ENCODE results near the gene LGR6. TPM values are rescaled to one million over a fixed set of nuclear protein-coding genes. Genes with fewer than 3 reads are reported as not detected.

The LGR6 gene
- total RNA-seq, 1 donor from 2014 or later, result 1.8 TPM

DNA sequence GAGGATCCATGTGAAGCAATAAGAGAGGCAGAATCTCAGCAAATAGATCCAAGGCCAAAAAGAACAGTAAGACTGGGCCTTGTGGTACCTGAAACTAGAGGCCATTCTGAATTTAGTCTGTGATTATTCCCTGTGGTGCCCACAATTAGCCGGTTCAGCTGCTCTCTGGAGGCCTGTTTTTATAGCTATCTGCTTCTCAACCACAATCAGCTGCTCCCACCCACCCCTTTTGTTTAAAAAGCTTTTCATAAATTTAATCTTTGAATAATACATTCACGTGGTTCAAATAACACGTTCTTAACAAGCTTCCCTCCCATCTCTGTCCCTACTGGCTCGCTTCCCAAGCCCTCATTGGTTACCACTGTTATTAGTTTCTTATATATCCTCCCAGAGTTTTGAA lies 130.1 kb downstream of the LGR6 start:
- no peaks in the 10 kb centered on the region for H3K27me3 Mint-ChIP-seq (ENCODE audit: low read depth)
- TF ChIP-seq, protein P1, sequence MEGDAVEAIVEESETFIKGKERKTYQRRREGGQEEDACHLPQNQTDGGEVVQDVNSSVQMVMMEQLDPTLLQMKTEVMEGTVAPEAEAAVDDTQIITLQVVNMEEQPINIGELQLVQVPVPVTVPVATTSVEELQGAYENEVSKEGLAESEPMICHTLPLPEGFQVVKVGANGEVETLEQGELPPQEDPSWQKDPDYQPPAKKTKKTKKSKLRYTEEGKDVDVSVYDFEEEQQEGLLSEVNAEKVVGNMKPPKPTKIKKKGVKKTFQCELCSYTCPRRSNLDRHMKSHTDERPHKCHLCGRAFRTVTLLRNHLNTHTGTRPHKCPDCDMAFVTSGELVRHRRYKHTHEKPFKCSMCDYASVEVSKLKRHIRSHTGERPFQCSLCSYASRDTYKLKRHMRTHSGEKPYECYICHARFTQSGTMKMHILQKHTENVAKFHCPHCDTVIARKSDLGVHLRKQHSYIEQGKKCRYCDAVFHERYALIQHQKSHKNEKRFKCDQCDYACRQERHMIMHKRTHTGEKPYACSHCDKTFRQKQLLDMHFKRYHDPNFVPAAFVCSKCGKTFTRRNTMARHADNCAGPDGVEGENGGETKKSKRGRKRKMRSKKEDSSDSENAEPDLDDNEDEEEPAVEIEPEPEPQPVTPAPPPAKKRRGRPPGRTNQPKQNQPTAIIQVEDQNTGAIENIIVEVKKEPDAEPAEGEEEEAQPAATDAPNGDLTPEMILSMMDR (IDR thresholded peaks at IDR 0.05), result no peak
- H3K36me3 Mint-ChIP-seq (ENCODE audit: low read depth), result no peaks in the 10 kb centered on the region
- no peaks in the 10 kb centered on the region for H3K4me1 Mint-ChIP-seq (ENCODE audit: low read depth)
- no peaks in the 10 kb centered on the region for H3K9me3 Mint-ChIP-seq (ENCODE audit: low read depth)
- DNase-seq (ENCODE audit: low spot score), result no peak
- no peak overlapping the region for H3K4me3 Mint-ChIP-seq (ENCODE audit: unreplicated experiment)
- H3K27ac Mint-ChIP-seq (ENCODE audit: unreplicated experiment), result no peak overlapping the region

DNA sequence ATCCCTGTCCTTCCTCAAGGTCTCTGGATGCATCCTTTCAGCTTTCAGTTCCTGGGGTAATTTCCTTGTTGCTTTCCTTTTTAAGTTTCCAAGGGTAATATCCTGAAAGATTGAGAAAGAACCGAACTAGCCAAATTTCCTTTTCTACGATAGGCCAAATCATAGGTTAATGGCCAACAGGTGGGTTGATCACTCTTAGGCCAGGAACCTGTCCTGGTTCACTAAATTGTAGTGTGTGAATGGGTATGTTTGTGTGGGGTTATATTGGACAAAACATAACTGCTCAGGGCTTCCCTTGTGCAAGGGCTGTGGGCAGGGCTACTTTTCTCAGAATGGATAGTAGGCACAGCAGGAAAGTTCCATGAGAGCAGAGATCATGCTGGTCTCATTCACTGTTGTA lies 131.0 kb downstream of the LGR6 start:
- TF ChIP-seq, protein P1 (IDR thresholded peaks at IDR 0.05), result no peak
- no peaks in the 10 kb centered on the region for H3K4me1 Mint-ChIP-seq (ENCODE audit: low read depth)
- H3K4me3 Mint-ChIP-seq (ENCODE audit: unreplicated experiment), result no peak overlapping the region
- no peaks in the 10 kb centered on the region for H3K27me3 Mint-ChIP-seq (ENCODE audit: low read depth)
- no peak overlapping the region for H3K27ac Mint-ChIP-seq (ENCODE audit: unreplicated experiment)
- no peak for DNase-seq (ENCODE audit: low spot score)
- H3K9me3 Mint-ChIP-seq (ENCODE audit: low read depth), result no peaks in the 10 kb centered on the region
- no peaks in the 10 kb centered on the region for H3K36me3 Mint-ChIP-seq (ENCODE audit: low read depth)

DNA sequence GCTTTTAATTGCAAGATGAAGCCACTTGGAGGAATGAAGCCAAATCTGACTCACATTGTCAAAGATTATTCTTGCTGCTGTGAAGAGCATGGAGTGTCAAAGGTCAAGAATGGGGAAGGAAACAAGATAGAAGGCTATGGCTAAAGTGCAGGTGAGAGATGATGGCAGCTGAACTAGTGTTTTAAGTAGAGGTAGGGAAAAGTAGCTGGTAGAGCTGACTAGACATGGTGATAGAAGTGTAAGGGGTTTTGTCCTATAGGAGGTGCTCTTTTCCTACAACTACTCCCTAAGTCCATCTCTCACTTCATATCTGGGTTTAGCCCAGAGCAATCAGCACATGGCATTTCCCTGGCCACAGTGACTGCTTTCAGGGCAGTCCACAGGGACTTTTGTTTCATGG lies 136.3 kb downstream of the LGR6 start:
- no peaks in the 10 kb centered on the region for H3K27me3 Mint-ChIP-seq (ENCODE audit: low read depth)
- no peaks in the 10 kb centered on the region for H3K4me1 Mint-ChIP-seq (ENCODE audit: low read depth)
- no peaks in the 10 kb centered on the region for H3K9me3 Mint-ChIP-seq (ENCODE audit: low read depth)
- no peak overlapping the region for H3K27ac Mint-ChIP-seq (ENCODE audit: unreplicated experiment)
- TF ChIP-seq, protein P1 (IDR thresholded peaks at IDR 0.05), result peak; percentile 15
- H3K4me3 Mint-ChIP-seq (ENCODE audit: unreplicated experiment), result no peak overlapping the region
- no peak for DNase-seq (ENCODE audit: low spot score)
- peaks cover 14% of the 10 kb centered on the region for H3K36me3 Mint-ChIP-seq (ENCODE audit: low read depth)

DNA sequence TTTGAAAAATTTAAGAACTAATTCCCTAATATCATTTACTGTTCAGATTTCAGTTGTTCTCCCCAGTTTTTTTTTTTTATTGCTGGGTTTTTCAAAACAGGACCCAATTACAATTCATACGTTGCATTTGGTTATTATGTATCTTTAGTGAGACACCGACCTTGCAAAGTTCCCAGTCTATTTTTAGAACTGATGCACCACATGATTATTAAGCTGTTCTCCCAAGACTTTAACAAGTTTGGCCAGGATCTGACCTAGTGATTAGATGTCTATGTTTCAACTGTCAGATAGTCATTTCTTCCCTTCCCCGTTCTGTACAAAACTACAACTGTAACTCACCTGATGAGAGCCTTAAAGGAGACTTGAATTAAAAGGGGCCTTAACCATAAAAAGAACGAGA lies 140.3 kb downstream of the LGR6 start:
- no peak for DNase-seq (ENCODE audit: low spot score)
- no peaks in the 10 kb centered on the region for H3K27me3 Mint-ChIP-seq (ENCODE audit: low read depth)
- no peak overlapping the region for H3K27ac Mint-ChIP-seq (ENCODE audit: unreplicated experiment)
- no peak overlapping the region for H3K4me3 Mint-ChIP-seq (ENCODE audit: unreplicated experiment)
- no peaks in the 10 kb centered on the region for H3K4me1 Mint-ChIP-seq (ENCODE audit: low read depth)
- H3K9me3 Mint-ChIP-seq (ENCODE audit: low read depth), result no peaks in the 10 kb centered on the region
- peaks cover 16% of the 10 kb centered on the region for H3K36me3 Mint-ChIP-seq (ENCODE audit: low read depth)
- TF ChIP-seq, protein P1 (IDR thresholded peaks at IDR 0.05), result no peak

DNA sequence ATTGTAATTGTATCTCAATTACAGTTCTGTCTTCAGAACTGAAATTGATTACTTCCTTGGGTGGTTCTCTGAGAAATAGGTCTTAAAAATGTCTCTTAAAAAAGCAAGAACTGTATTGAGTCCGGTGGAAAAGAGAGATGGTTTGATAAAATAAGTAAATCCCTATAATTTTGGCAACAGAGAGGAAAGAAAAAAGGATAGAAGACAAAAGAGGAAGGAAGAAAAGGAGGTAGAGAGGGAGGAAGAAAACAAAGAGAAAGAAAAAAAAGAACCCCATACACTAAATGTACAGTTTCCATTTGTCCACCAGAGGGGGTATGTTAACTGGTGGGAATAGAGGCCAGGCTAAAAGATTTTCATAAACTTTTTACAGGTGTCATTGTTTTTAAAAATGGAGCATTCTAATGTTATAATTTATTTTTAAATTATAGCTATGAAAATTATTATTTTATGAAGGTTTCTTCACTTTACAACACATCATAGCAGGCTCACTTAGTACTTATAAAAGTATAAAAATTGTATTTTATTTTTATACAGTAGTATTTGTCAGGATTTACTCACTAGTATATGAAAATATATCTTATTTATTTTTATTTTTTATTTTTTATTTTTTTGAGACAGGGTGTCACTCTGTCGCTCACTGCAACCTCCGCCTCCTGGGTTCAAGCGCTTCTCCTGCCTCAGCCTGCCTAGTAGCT lies 150.2 kb downstream of the LGR6 start:
- Mint-ChIP-seq H3K36me3 (ENCODE audit: low read depth) (no peaks in the 10 kb centered on the region), H3K27me3 (ENCODE audit: low read depth) (no peaks in the 10 kb centered on the region), H3K4me1 (ENCODE audit: low read depth) (peaks cover 22% of the 10 kb centered on the region), H3K9me3 (ENCODE audit: low read depth) (no peaks in the 10 kb centered on the region), H3K4me3 (ENCODE audit: unreplicated experiment) (peak overlapping the region; percentile 18), H3K27ac (ENCODE audit: unreplicated experiment) (peak overlapping the region; percentile 61)
- TF ChIP-seq, protein P1 (IDR thresholded peaks at IDR 0.05), result peak; percentile 92
- DNase-seq (ENCODE audit: low spot score), result no peak
